HCT116 (cell line): ENCODE results near the gene ZNF462. TPM values are rescaled to one million over a fixed set of nuclear protein-coding genes. Genes with fewer than 3 reads are reported as not detected.
A peak's percentile ranks its signal among the peaks of the same experiment; 100 is the strongest.

Experiments
- ATAC-seq: fragments of 200-7000 bp; cut with Tn5 transposase; 2 replicates; pipeline ENCODE4 v1.9.1; 2020; ENCODE audit warnings: mild to moderate bottlenecking, moderate library complexity
- BruUV-seq: library from RNA; stranded (reverse); fragments of 400-500 nt; replicated peaks from 2 replicates; lab custom pipeline; 2021; lab: Mats Ljungman, UMichigan
- CTCF ChIA-PET: fragments of 300-600 bp; sonication (Branson Sonifier 250); formaldehyde crosslinking; loops from one replicate; lab custom pipeline; 2021; ENCODE audit warnings: antibody characterized with exemption; lab: Charles Lee
- POLR2A ChIA-PET: fragments of 300-600, 350-600 bp; sonication (Branson Sonifier 250); formaldehyde crosslinking; loops from one replicate; lab custom pipeline; 2021; ENCODE audit warnings: antibody characterized with exemption; lab: Charles Lee
- RAD21 ChIA-PET, 2 experiments: fragments of 300-600 bp; sonication (Branson Sonifier 250); formaldehyde crosslinking; loops; one replicate each; lab custom pipeline; 2023; ENCODE audit warnings: low total read pairs in 2 of 2; ENCODE audit not compliant: uncharacterized antibody in 2 of 2, unreplicated experiment in 2 of 2, low non-redundant PET in 1 of 2; lab: Charles Lee
- DNase-seq: peaks from one replicate; pipeline ENCODE4 v3.0.0-alpha.2; 2010; ENCODE audit warnings: low read depth, low spot score
- H2AFZ ChIP-seq: fragments of 200-600 bp; shearing (Covaris generic), sonication (generic); 2 replicates; pipeline ENCODE4 v1.6.1; 2017; ENCODE audit warnings: low read depth, mixed run types, mixed read lengths, antibody characterized with exemption, low read length; ENCODE audit not compliant: poor library complexity, severe bottlenecking
- H3K27ac ChIP-seq: 2 replicates; pipeline ENCODE4 v1.5.1; 2012; ENCODE audit warnings: low read depth, low read length
- H3K27me3 ChIP-seq: fragments of 200-600 bp; sonication (generic); 2 replicates; pipeline ENCODE4 v1.6.1; 2016; ENCODE audit warnings: mixed run types, low read length, mixed read lengths; ENCODE audit not compliant: insufficient read depth
- H3K36me3 ChIP-seq, 2 experiments: fragments of 200-500 bp in 1 of 2; fragments of 200-600 bp in 1 of 2; sonication (Bioruptor generic) in 1 of 2; sonication (generic) in 1 of 2; 2 replicates each; pipeline versions ENCODE4 v1.5.1 to v1.6.1; 2014 to 2016; ENCODE audit warnings: low read length in 2 of 2, inconsistent platforms in 1 of 2, mixed read lengths in 1 of 2, mixed run types in 1 of 2; ENCODE audit not compliant: insufficient read depth in 2 of 2, control insufficient read depth in 1 of 2
- H3K4me1 ChIP-seq, 2 experiments: fragments of 200-600 bp in 1 of 2; sonication (generic) in 1 of 2; 2 replicates each; pipeline versions ENCODE4 v1.5.1 to v1.6.1; 2012 to 2017; ENCODE audit warnings: low read length in 2 of 2, inconsistent platforms in 1 of 2, mild to moderate bottlenecking in 1 of 2, mixed read lengths in 1 of 2, mixed run types in 1 of 2, moderate library complexity in 1 of 2; ENCODE audit not compliant: insufficient read depth in 2 of 2, control insufficient read depth in 1 of 2
- H3K4me2 ChIP-seq: fragments of 200-600 bp; sonication (generic); 2 replicates; pipeline ENCODE4 v1.6.1; 2017; ENCODE audit warnings: mixed run types, low read length, mixed read lengths
- H3K4me3 ChIP-seq, 2 experiments: fragments of 200-600 bp in 1 of 2; sonication (generic) in 1 of 2; replicated peaks in 1 of 2; 2 replicates each; pipeline ENCODE4 v1.5.1; 2011 to 2016; ENCODE audit warnings: low read length in 2 of 2, control low read depth in 1 of 2, low read depth in 1 of 2, mild to moderate bottlenecking in 1 of 2, mixed read lengths in 1 of 2, mixed run types in 1 of 2
- H3K79me2 ChIP-seq: fragments of 200-600 bp; sonication (generic); 2 replicates; pipeline ENCODE4 v1.6.1; 2017; ENCODE audit warnings: mild to moderate bottlenecking, mixed run types, low read length, moderate library complexity, mixed read lengths; ENCODE audit not compliant: insufficient read depth
- H3K9ac ChIP-seq: fragments of 200-600 bp; sonication (generic); 2 replicates; pipeline ENCODE4 v1.6.1; 2016; ENCODE audit warnings: low read length, mixed read lengths
- H3K9me2 ChIP-seq: fragments of 200-600 bp; sonication (generic), shearing (Covaris generic); 2 replicates; pipeline ENCODE4 v1.6.1; 2017; ENCODE audit warnings: mixed run types, mild to moderate bottlenecking, moderate library complexity; ENCODE audit not compliant: insufficient read depth
- H3K9me3 ChIP-seq, 2 experiments: fragments of 200-500 bp in 1 of 2; fragments of 200-600 bp in 1 of 2; sonication (Bioruptor generic) in 1 of 2; sonication (generic) in 1 of 2; 2 replicates each; pipeline ENCODE4 v1.6.1; 2014 to 2017; ENCODE audit warnings: low read length in 2 of 2, mixed read lengths in 2 of 2, inconsistent platforms in 1 of 2, low read depth in 1 of 2, mild to moderate bottlenecking in 1 of 2, mixed run types in 1 of 2, moderate library complexity in 1 of 2; ENCODE audit not compliant: control insufficient read depth in 1 of 2, insufficient read depth in 1 of 2
- H4K20me1 ChIP-seq: fragments of 200-600 bp; sonication (generic), shearing (Covaris generic); 2 replicates; pipeline ENCODE4 v1.6.1; 2017; ENCODE audit warnings: mixed run types, mild to moderate bottlenecking, moderate library complexity; ENCODE audit not compliant: insufficient read depth
- EGR1 ChIP-seq: IDR thresholded peaks from 2 replicates; pipeline ENCODE4 v1.6.1; 2012; ENCODE audit warnings: low read depth
- EZH2 ChIP-seq: fragments of 200-600 bp; sonication (generic); IDR thresholded peaks from 2 replicates; pipeline ENCODE4 v1.6.1; 2017; ENCODE audit warnings: antibody characterized with exemption, mixed run types
- JUND ChIP-seq: IDR thresholded peaks from 2 replicates; pipeline ENCODE4 v1.6.1; 2012
- POLR2A ChIP-seq: IDR thresholded peaks from 2 replicates; pipeline ENCODE4 v1.7.0; 2011; ENCODE audit warnings: borderline replicate concordance; ENCODE audit not compliant: insufficient read depth, insufficient read length; ENCODE audit errors: extremely low read depth
- POLR2AphosphoS5 ChIP-seq: IDR thresholded peaks from 2 replicates; pipeline ENCODE4 v1.6.1; 2011; ENCODE audit warnings: mild to moderate bottlenecking, low read depth, low read length, moderate library complexity
- SIN3A ChIP-seq: IDR thresholded peaks from 2 replicates; pipeline ENCODE4 v1.6.1; 2012; ENCODE audit warnings: low read depth
- SRF ChIP-seq: IDR thresholded peaks from 2 replicates; pipeline ENCODE4 v1.6.1; 2012; ENCODE audit warnings: low read depth
- TCF7L2 ChIP-seq: IDR thresholded peaks from 2 replicates; pipeline ENCODE4 v1.7.0; 2011; ENCODE audit warnings: borderline replicate concordance, inconsistent platforms; ENCODE audit not compliant: insufficient read depth, insufficient read length; ENCODE audit errors: extremely low read depth
- YY1 ChIP-seq: IDR thresholded peaks from 2 replicates; pipeline ENCODE4 v1.6.1; 2011; ENCODE audit warnings: low read length, low read depth, moderate library complexity, mild to moderate bottlenecking; ENCODE audit not compliant: insufficient replicate concordance; ENCODE audit errors: extremely low read depth
- ZFX ChIP-seq: fragments of 450-650 bp; IDR thresholded peaks from 2 replicates; pipeline ENCODE4 v1.6.1; 2017
- ZNF274 ChIP-seq: fragments of 200-500 bp; sonication (Bioruptor generic); IDR thresholded peaks from 2 replicates; pipeline ENCODE4 v1.6.1; 2014; ENCODE audit warnings: mild to moderate bottlenecking, low read depth, low read length, inconsistent platforms
- intact Hi-C: fragments of 100-400 bp; cut with micrococcal nuclease; formaldehyde crosslinking; loops from 2 replicates; pipeline ENCODE4 v1.10.0; 2022
- total RNA-seq: library from RNA; stranded (reverse); gene quantifications from one replicate; pipeline ENCODE4 v1.2.1, GENCODE V29; 2021; ENCODE audit not compliant: unreplicated experiment
- TF ChIP-seq, protein P1 (sequence below): IDR thresholded peaks from 2 replicates; pipeline ENCODE4 v1.6.1; 2012
- TF ChIP-seq, protein P2 (sequence below): IDR thresholded peaks from 2 replicates; pipeline ENCODE4 v1.6.1; 2012
- TF ChIP-seq, protein P3 (sequence below): IDR thresholded peaks from 2 replicates; pipeline ENCODE4 v1.6.1; 2011; ENCODE audit warnings: mild to moderate bottlenecking, low read length, moderate library complexity; ENCODE audit not compliant: insufficient replicate concordance; ENCODE audit errors: extremely low read depth
- TF ChIP-seq, protein P4 (sequence below): IDR thresholded peaks from 2 replicates; pipeline ENCODE4 v1.6.1; 2012; ENCODE audit warnings: low read depth

Gene ZNF462
- total RNA-seq, 1 experiment from 2014 or later = 18.1 TPM

DNA sequence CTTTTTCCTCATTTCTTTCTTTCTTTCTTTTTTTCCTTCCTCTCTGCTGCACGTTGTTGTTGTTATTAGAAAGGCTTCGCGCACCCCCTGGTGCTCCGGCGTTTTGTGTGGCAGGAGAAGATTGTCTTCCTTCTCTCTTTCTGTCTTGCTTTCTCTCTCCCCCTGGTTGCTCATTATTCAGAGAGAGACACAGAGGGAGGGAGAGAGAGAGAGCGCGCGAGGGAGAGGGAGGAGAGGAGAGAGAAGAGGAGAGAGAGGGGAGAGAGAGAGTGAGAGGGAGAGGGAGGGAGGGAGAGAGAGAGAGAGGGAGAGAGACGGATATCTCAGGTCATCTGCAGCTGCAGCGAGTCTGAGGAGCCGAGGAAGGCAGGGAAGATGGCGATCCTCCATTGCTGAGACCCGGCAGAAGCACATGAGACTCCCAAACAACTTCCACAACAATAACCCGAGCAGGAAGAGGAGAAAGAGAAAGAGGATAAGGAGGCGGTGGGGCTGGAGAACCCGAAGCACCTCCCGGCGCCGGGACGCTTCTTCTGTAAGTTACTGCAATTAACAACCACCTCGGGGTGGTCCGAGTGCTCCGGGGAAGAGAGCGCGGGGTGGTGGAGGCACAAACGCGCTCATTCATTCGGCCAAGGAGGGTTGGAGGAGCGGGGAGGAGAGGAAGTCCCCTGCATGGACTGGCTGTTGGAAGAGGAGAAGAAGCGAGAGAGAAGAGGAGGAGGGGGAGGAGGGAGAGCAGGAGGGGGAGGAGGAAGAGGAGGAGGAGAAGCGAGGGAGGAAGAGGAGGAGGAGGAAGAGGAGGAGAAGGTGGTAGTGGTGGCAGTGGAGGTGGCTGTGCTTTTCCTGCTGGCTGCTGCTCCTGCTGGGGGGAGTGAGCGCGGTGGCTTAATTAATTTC, at the start of gene ZNF462 (continued):
- TF ChIP-seq ZFX (no peak), POLR2AphosphoS5 (no peak), POLR2A (no peak), SIN3A (no peak)
- TF ChIP-seq, protein P1, sequence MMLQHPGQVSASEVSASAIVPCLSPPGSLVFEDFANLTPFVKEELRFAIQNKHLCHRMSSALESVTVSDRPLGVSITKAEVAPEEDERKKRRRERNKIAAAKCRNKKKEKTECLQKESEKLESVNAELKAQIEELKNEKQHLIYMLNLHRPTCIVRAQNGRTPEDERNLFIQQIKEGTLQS = no peak
- TF ChIP-seq, protein P2, sequence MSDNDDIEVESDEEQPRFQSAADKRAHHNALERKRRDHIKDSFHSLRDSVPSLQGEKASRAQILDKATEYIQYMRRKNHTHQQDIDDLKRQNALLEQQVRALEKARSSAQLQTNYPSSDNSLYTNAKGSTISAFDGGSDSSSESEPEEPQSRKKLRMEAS = peak; percentile 9; the same call in 1 of the 2 replicates
- TF ChIP-seq, protein P3, sequence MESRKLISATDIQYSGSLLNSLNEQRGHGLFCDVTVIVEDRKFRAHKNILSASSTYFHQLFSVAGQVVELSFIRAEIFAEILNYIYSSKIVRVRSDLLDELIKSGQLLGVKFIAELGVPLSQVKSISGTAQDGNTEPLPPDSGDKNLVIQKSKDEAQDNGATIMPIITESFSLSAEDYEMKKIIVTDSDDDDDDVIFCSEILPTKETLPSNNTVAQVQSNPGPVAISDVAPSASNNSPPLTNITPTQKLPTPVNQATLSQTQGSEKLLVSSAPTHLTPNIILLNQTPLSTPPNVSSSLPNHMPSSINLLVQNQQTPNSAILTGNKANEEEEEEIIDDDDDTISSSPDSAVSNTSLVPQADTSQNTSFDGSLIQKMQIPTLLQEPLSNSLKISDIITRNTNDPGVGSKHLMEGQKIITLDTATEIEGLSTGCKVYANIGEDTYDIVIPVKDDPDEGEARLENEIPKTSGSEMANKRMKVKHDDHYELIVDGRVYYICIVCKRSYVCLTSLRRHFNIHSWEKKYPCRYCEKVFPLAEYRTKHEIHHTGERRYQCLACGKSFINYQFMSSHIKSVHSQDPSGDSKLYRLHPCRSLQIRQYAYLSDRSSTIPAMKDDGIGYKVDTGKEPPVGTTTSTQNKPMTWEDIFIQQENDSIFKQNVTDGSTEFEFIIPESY = no peak

DNA sequence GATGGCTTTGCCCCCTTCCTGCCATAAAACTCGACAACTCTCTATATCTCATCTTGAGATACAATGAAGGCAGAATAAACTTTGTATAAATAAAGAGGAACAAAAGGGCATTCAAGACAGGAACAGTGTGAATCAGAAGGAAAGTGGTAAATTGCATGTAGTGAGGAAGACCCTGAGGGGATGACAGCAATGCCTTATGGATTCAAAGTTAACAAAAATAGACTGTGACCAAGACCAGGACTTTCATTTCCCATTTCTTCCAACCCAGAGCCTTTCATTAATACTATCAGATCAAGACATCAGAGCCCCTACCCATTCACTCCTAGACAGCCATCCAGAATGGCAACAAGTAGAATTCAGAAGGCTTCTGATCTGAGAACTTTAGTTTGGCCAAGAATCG, 46.4 kb upstream of the ZNF462 start:
- DNase-seq (no peak), ATAC-seq (no peak)
- H3K9me2 ChIP-seq = no peaks in the 10 kb centered on the region
- intact Hi-C loops = no loop called here
- H3K36me3 ChIP-seq = no peaks in the 10 kb centered on the region
- no peaks in the 10 kb centered on the region for H3K9me3 ChIP-seq
- ChIA-PET RAD21 (no interaction called here), POLR2A (no interaction called here), CTCF (no interaction called here)
- H3K4me1 ChIP-seq = no peaks in the 10 kb centered on the region
- H4K20me1 ChIP-seq = no peaks in the 10 kb centered on the region
- no peak overlapping the region for H3K27ac ChIP-seq
- no peaks in the 10 kb centered on the region for H3K79me2 ChIP-seq
- BruUV-seq = no TSS peak
- no peak overlapping the region for H3K4me2 ChIP-seq
- H3K27me3 ChIP-seq = no peaks in the 10 kb centered on the region
- no peak overlapping the region for H3K4me3 ChIP-seq
- H2AFZ ChIP-seq = no peak overlapping the region
- H3K9ac ChIP-seq = no peak overlapping the region
- no peak for TF ChIP-seq POLR2A
- no peak for TF ChIP-seq YY1
- no peak for TF ChIP-seq EGR1
- no peak for TF ChIP-seq SRF
- TF ChIP-seq, protein P4, sequence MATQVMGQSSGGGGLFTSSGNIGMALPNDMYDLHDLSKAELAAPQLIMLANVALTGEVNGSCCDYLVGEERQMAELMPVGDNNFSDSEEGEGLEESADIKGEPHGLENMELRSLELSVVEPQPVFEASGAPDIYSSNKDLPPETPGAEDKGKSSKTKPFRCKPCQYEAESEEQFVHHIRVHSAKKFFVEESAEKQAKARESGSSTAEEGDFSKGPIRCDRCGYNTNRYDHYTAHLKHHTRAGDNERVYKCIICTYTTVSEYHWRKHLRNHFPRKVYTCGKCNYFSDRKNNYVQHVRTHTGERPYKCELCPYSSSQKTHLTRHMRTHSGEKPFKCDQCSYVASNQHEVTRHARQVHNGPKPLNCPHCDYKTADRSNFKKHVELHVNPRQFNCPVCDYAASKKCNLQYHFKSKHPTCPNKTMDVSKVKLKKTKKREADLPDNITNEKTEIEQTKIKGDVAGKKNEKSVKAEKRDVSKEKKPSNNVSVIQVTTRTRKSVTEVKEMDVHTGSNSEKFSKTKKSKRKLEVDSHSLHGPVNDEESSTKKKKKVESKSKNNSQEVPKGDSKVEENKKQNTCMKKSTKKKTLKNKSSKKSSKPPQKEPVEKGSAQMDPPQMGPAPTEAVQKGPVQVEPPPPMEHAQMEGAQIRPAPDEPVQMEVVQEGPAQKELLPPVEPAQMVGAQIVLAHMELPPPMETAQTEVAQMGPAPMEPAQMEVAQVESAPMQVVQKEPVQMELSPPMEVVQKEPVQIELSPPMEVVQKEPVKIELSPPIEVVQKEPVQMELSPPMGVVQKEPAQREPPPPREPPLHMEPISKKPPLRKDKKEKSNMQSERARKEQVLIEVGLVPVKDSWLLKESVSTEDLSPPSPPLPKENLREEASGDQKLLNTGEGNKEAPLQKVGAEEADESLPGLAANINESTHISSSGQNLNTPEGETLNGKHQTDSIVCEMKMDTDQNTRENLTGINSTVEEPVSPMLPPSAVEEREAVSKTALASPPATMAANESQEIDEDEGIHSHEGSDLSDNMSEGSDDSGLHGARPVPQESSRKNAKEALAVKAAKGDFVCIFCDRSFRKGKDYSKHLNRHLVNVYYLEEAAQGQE = no peak
- TF ChIP-seq JUND = no peak
- TF ChIP-seq ZFX = no peak
- TF ChIP-seq, protein P3 = no peak
- TF ChIP-seq ZNF274 = no peak
- TF ChIP-seq EZH2 = no peak
- no peak for TF ChIP-seq TCF7L2
